Measurements from ENCODE around the gene EXD2.
"Not testable (repeated sequence)": the region's sequence is repeated elsewhere in the genome, so short reads cannot be mapped to it uniquely, and the experiment has no call there.

EXD2 gene

DNA sequence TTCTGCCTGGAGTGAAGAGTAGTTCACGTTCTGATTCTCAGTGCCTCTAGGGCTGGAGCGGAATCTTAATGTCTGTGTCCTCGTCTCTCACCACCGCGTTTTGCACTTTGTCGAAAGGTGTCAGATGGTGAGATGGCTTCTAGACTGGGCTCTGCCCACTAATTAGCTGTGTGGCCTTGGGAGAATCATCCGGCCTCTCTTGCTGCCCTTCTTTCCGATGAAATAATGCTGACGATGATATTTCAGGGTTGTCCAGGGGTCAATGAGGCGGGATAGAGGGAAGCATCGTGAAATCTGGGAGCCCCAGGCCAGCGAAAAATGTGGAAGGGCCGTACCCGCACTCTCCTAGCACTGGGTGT lies 67.8 kb downstream of the EXD2 start:
- DNase-seq: no peak

DNA sequence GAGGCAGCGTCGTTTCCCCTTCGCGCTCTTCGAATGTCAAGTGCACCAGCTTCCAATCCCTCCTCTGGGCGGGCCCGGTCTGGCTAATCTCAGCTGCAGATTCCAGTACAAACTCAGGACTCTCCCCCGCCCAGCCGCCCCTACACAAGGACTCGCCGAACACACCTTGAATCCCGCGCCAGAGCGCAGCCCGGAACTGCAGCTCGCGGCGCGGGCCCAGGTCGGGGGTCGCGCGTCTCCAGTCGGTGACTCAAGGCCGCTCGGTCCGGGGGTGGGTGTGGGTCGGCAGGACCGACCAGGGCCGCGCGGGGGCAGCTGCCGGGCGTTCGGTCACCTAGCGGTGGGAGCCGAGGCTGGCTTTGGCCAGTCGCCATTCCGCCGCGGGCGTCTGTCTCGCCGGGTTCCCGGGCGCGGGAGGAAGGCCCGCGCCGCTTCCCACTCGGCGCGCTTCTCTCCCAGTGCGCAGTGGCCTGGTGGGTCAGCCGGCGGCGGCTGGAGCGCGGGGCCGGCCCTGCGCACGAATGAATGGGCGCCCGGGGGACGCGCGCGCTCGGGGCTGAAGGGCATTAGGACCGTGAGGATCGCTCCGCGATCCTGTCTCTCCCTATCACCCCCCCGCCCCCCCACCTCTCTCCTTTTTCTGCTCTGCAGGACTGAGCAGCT lies 68.4 kb downstream of the EXD2 start, which contains the start of gene GALNT16:
GALNT16 (plus strand) TSS at position 632 of the 663 bp plus-strand sequence. CDS start 133 bp downstream, outside the sequence.
- DNase-seq: no peak

DNA sequence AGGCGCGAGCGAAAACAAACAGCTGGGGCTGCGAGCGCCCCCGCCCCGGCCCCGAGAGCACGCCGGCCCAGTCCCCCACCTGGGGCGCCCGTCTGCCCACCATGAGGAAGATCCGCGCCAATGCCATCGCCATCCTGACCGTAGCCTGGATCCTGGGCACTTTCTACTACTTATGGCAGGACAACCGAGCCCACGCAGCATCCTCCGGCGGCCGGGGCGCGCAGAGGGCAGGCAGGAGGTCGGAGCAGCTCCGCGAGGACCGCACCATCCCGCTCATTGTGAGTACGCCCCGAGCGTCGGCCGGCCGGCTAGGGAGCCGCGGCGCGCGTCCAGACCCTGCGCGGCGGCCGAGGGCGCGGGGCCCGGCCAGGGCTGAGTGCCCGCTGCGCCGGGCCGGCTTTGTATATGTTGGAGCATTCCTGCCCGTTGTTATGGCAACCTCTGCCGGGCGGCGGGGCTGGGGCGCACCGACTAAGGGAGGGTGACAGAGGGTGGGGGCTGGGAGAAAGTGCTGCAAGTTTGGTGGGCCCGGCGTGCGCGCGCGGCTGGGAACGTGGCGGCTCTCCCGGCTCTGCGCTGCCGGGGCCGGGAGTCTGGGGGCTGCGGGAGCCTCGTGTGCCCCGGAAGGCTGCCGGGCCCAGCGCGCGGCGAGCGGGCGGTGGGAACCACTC lies 69.0 kb downstream of the EXD2 start:
- DNase-seq: no peak

DNA sequence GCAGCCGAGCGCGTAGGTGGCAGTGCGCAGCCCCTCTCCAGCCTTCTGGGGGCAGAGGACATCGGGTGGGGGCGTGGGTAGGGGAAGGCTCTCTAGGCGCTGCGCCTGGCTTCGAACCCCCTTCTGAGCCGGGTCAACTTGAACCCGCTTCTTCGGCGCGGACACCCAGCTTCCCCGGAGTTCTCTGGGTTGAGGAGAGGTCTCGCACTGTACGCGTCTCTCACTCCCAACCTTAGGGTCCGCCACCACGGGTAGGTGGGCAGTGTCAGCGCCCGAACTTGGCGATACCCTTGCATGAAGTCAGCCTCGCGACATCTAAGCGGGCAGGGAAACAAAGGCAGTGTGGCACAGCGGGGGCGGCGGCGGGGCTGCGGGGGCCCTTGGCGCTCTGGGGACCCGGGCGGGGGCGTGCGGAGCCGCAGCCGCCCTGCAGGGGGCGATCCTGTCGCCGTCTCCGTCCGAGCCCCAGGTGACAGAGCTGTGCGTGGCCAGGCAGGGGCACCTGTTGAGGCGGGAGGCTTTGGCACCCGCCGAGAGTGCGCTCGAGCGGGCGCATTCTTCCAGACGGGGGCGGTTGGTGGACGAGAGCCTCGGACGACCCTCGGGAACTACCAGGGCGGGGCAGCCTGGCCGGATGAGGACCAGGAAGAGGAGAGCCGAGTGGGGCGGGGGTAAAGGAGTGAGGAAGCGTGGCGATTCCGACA lies 69.7 kb downstream of the EXD2 start:
- no peak for DNase-seq

DNA sequence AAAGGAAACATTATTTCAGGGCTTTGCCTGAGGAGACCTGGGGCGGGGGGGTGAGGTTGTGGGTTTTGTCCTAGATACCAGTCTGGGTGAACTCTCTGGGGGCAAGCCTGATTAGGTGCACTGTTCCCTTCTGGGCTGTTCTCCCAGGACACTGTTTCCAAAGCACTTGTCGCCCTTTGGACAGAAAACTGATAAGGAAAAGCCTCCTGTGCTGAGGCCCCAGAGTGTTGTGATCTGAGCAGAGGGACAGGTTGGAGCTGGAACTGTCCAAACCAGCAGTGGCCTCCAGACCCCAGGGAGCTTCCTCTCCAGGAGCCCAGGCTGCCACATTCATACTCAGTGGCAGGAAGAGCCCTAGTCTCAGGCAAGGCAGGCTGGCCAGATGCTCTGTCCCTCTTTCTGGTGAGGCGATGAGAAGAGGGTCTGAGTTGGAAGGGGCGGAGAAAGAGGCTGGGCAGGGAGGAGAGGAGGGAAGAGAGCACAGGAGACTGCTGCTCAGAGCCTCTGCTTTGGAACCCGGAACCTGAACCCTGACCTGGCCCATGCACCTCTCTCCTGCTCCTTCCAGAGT lies 70.5 kb downstream of the EXD2 start:
- DNase-seq: no peak

DNA sequence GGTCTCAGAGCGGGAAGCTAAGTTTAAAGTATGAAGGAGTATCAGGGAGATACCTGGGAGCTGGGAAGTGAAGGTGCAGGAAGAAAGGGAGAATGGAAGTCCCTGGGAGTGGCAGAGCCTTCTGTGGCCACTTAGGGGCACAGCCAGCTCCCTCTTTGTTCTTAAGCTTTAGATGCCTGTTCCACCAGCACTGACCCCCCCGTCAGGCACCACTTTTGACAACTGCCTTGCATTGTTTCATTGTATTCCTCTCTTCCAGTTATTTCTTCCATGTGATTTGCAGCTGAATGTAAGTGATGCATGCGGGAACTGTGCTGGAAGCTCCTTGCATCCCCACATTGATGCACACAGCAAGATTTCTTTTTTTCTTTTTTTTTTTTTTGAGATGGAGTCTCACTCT lies 71.2 kb downstream of the EXD2 start:
- DNase-seq: no peak

DNA sequence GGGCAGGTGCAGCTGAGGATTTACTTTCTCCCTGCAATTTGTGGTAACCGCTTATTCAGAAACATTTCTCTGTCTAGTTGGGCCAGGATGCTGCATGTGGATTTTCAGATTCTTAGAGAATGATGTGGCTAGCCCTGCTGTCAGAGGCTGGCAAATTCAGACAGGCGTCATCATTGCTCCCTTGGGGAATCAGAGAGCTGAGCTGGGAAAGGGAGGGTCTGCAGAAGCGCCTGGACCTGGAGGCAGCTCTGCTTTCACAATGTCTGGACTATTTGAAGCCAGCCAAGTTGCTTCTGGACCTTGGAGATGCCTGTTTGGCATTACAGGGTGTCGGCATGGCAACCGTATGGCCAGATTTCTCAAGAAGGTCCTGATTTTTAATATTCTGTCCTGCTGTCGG lies 72.1 kb downstream of the EXD2 start:
- DNase-seq: no peak

DNA sequence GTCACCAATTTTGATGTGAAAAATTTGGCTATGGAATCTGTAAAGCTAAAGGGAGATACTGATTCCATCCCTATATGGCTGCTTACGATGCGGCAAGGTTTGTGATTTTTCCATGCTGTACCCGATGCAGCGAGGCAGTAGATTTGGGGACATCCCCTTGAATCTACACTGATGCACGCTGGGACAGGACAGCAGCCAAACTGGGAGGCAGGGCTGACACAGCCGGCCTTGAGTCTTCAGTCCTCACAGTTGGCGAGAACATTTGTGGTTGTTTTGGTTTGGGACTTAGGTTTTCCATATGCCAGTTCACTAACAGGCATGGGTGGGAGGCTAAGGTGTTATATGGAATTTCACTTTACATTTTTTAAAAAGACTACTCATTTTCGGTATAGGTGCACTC lies 72.5 kb downstream of the EXD2 start:
- no peak for DNase-seq

DNA sequence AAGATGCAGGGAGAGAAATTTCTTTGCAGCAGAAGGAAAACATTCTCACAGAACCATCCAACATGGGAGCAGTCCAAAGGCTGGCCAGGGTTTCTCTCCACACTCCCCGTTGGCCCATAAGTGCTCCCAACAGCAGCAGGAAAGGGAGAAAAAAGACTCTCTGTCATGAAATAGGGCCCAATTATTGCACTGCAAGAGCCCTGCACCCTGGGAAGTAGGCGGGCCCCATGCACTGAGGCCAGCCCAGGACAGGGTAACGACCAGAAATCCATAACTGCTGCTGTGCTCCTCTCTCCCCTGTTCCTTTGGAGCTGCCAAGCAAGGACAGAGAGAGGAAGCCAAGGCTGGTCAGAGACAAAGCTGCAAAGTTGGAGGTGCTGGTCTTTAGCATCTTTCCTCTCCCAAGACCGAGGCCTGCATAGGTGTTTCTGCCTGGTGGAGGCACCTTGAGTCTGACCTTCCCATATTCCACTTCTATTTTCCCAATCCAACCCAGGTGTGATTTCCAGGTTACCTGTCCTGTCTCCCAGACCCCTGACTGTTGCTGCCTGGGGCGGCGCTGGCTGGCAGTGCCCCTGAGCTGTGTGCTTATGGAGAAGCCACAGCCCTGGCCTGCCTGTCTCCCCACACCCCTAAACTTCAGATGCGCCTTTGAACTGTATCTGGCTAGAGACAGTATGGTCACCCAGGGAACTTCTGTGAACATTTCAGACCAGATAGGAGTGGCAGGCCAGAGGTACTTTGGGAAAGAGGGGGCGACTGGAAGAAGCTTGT lies 75.5 kb downstream of the EXD2 start:
- no peak for DNase-seq

DNA sequence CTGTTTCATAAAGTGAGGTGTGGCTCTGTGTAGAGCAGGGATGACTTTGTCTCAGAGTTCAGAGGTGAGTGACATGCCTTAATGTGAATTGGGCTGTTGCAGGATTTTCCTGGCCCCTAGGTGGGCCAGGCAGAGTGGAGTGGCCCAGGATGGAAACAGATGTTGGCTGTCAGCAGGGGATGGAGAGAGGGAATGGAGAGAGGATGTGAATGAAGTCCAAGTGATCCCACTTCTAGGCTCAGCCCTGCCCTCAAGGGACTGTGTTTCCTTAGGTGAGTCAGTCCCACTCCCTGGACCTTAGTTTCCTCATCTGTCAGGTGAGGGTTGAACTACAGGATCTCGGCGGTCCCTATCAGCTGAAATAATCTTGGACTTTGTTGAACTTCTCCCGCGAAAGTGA lies 76.2 kb downstream of the EXD2 start:
- no peak for DNase-seq

DNA sequence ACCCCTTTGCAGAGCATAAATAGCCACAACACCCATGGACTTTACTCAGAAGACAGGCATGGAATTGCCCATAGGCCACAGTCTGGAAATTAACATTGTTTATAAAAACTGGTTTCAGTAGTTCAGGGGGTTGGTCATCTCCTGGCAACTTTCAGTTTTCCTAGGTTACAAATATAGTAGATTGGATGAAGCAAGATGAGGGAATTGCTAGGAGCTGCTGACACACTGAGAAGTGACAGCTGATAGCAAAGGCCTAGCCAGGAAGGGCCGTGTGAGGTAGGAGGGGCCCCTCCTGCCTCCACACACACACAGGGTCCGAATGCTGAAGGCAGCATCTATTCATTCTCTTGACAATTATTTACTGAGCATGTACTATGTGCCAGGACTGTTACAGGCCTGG lies 76.9 kb downstream of the EXD2 start:
- no peak for DNase-seq

DNA sequence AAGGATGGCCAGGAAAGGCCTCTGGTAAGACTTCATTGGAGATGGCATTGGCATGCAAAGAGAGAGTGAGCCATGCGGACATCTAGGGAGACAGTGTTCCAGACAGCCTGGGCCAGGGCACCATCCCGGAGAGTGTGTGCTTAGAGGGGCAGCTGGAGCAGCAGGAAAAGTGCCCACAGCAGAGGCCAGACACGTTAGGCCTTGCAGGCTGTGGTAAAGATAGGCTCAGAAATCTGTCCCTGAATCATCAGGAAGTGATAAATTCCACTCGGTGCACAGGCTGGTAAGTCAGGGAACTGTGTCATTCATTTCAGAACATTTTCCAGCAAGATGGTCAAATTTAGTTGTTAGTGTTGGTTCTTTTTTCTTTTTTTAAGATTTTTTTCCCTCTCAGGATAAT lies 77.5 kb downstream of the EXD2 start:
- no peak for DNase-seq

DNA sequence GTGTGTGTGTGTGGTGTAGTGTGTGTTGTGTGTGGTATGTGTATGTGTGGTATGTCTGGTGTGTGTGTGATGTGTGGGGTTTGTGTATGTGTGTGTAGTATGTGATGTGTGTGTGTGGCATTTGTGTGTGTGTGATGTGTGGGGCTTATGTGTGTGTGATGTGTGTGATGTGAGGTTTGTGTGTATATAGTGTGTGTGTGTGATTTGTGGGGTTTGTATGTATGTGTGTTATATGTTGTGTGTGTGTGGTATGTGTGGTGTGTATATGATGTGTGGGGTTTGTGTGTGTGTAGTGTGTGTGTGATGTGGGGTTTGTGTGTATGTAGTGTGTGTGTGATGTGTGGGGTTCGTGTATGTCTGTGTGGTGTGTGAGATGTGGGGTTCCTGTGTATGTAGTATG lies 78.1 kb downstream of the EXD2 start:
- DNase-seq: no peak

DNA sequence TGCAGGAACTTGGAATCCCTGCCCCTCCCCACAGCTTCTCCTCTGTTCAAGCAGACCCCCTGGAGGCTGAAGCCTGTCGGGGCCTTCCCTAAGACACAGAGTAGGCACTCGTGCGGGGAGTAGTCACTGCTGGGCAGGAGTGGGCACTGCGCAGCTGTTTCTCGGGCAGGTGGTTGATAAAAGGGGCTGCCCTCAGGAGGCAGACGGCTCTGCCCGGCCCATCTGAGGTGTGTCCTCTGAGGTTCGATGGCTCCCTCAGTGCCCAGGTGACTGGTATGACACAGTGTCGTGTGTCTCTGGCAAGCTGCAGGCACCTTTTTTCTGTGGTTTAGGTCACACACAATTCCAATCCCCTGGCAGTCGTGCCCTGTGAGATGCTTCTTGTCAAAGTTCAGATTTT lies 78.8 kb downstream of the EXD2 start:
- DNase-seq: no peak

DNA sequence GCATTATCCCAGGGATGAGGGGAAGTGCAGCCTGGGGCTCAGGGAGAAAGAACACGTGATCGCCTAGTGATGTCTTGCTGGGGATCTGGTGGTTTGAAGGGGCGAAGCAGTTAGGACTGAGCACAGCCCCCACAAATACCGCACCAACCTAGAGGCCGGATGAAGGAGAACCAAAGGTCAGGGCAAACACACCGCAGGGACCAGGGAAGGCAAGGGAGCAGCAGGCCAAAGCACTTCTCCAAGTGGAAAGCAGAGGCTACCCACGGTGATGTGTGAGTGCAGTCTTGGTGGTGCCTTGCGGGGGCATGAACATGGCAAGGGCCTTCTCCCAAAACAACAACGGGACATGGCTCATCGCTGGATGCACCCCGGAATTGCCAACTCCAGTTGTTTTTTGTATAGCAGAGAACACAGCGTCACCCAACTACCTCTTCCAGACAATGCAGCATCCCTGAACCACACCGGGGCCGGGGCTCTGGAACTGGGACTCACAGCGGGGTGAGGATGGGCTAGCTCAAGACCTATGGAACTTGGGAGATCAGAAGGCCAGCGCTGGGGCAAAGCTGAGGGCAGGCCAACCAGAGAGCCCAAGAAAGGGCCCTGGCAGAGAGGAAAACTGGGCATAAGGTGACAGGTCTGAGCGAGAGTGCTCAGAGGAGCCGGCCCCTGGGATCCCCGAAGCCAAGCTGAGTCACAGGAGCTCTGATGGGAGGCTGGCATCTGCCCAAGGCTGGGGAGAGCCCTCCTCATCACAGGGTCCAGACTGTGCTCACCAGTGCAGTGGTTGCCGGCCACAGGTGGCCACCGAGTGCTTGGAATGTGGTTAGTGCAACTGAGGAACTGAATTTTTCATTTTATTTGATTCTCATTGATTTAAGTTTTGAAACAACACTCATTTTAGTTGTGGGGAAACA lies 79.8 kb downstream of the EXD2 start:
- DNase-seq: no peak

DNA sequence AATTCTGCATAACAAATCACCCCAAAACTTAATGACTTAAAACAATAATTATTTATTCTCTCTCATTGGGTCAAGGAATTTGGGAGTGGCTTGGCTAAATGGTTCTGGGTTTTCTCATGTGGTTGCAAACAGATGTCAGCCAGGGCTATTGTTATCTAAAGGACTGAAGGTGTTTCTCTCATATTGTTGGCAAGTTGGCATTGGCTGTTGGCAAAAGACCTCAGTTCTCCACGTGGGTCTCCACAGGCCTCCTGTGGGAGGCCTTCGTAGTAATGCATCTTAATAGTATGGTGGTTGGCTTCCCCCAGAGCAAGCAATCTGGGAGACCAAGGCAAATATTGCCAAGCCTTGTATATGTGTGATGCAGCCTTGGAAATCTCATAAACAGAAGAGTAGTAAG lies 83.0 kb downstream of the EXD2 start:
- no peak for DNase-seq

DNA sequence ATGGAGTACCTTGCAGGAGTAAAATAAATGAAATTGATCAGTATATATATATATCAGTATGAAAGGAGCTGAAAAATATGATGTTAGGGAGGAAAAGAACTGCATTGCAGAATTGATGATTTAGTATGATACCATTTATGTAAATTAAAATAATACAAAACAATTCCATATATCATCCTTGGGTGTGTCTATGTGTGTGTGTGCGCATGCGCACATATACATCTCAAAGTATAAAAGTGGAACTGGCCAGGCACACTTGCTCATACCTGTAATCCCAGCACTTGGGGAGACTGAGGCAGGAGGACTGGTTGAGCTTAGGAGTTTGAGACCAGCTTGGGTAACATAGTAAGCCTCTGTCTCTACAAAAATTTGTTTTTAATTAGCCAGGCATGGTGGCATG lies 84.0 kb downstream of the EXD2 start:
- DNase-seq: no peak

DNA sequence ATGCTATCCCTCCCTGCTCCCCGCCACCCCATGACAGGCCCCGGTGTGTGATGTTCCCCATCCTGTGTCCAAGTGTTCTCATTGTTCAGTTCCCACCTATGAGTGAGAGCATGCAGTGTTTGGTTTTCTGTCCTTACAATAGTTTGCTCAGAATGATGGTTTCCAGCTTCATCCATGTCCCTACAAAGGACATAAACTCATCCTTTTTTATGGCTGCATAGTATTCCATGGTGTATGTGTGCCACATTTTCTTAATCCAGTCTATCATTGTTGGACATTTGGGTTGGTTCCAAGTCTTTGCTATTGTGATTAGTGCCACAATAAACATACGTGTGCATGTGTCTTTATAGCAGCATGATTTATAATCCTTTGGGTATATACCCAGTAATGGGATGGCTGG lies 86.1 kb downstream of the EXD2 start:
- DNase-seq: not testable (repeated sequence)

DNA sequence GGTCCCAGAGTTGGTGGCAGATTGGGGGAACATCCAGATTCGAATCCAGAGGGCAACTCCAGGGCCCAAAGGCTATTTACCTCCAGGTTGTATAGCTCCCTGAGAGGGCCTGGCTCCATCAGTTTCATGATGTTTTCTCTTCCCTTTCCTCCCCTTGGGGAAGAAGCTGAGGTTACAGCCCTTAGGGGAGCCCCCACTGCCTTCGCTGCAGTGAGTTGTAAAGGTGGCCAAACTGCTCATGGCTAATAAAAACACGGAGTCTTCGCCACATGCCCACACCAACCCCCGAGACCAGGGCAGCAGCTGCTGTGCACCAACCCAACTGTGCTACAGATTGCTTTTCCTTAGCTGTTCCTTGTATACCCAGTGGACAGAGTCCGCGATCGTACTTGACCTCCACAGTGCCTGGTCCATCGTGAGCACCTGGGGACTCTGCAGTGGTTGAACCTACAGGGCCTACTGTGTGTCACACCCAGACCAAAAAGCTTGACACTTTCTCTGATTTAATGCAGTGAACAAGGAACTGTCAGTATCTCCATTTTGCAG lies 89.5 kb downstream of the EXD2 start:
- DNase-seq: no peak

DNA sequence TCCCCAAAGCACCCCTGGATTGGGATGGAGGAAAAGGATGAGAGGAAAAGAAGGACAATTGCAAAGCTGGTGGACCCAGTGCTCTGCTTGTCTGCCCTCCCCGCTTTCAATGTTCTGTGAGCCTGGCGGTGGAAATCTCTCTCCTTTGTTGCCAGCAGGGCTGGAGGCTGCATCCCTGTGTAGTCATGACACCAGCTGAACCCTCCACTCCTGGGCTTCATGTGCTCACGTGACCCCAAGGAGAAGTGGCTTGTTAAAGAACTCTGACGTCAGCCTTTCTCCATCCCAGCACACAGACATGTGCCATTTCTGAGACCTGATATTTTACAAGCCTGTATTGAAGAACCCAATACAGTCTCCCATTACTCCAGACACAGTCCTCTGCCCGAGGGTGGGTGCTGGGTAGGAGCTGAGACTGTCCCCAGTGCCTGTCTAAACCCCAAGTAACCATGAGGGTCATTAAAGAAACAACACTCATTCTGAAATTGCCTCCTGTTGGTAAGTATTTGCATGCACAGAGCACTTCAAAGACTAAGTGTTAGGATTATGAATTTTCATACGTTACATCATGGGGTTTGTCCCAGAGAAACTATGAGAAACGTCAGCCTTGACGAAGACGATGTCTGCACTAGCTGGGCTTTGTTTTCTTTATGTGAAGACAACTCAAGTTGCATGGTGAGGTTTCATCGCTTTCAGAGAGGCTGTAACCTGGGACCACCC lies 90.3 kb downstream of the EXD2 start:
- DNase-seq: peak; percentile 53 to 74

DNA sequence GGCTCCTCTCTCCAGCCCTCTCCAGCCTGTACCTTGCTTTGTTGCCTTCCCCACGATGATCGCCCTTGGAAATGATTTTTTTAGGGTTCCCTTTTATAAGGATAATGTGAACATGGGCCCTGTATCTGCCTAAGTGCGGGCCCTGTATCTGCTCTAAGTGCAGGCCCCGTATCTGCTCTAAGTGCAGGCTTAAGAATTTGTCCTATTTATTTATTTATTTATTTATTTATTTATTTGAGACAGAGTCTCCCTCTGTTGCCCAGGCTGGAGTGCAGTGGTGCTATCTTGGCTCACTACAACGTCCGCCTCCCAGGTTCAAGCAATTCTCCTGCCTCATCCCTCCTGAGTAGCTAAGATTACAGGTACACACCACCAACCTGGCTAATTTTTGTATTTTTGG lies 91.2 kb downstream of the EXD2 start:
- no peak for DNase-seq

Data from SHP77 (cell line).